WTC11 (cell line): ENCODE results near the gene OAF. TPM values are rescaled to one million over a fixed set of nuclear protein-coding genes. Genes with fewer than 3 reads are reported as not detected.

Experiments
- ATAC-seq: fragments of 200-7000 bp; cut with Tn5 transposase; 2 replicates; pipeline ENCODE4 v1.10.0; 2021; ENCODE audit warnings: mild to moderate bottlenecking, moderate library complexity
- CTCF ChIA-PET: fragments of 300-600 bp; sonication (Branson Sonifier 250); formaldehyde crosslinking; loops from one replicate; lab custom pipeline; 2021; ENCODE audit warnings: antibody characterized with exemption; lab: Charles Lee
- POLR2A ChIA-PET: fragments of 350-600 bp; sonication (Branson Sonifier 250); formaldehyde crosslinking; loops from one replicate; lab custom pipeline; 2021; ENCODE audit warnings: antibody characterized with exemption; lab: Charles Lee
- DNase-seq: peaks from one replicate; pipeline ENCODE4 v3.0.0; 2021; ENCODE audit warnings: low spot score
- H3K27ac Mint-ChIP-seq: 2 replicates; pipeline ENCODE4 v1.8.0; 2021; ENCODE audit warnings: mixed read lengths
- H3K27me3 Mint-ChIP-seq: 2 replicates; pipeline ENCODE4 v1.8.0; 2021; ENCODE audit warnings: low read depth, mild to moderate bottlenecking, moderate library complexity, mixed read lengths
- H3K36me3 Mint-ChIP-seq: 2 replicates; pipeline ENCODE4 v1.8.0; 2021; ENCODE audit warnings: mixed read lengths
- H3K4me1 Mint-ChIP-seq: 2 replicates; pipeline ENCODE4 v1.8.0; 2022; ENCODE audit warnings: mixed read lengths
- H3K4me3 Mint-ChIP-seq: 2 replicates; pipeline ENCODE4 v1.8.0; 2021; ENCODE audit warnings: mild to moderate bottlenecking, moderate library complexity, mixed read lengths
- H3K9me3 Mint-ChIP-seq: 2 replicates; pipeline ENCODE4 v1.8.0; 2021; ENCODE audit warnings: mixed read lengths
- ATF3 ChIP-seq: sonication (generic); formaldehyde crosslinking; conservative IDR thresholded peaks from 2 replicates; pipeline ENCODE4 v1.8.1; 2022; ENCODE audit warnings: mild to moderate bottlenecking, missing genetic modification reagents
- CBFB ChIP-seq: sonication (generic); formaldehyde crosslinking; IDR thresholded peaks from 2 replicates; pipeline ENCODE4 v1.8.1; 2022; ENCODE audit warnings: mild to moderate bottlenecking, low read depth, missing genetic modification reagents
- CREM ChIP-seq: sonication (generic); formaldehyde crosslinking; IDR thresholded peaks from 2 replicates; pipeline ENCODE4 v1.8.1; 2022; ENCODE audit warnings: mild to moderate bottlenecking, missing genetic modification reagents, moderate library complexity
- ERG ChIP-seq: fragments of 250-450 bp; sonication (Bioruptor Pico); IDR thresholded peaks from 2 replicates; pipeline ENCODE4 v1.8.0; 2021; ENCODE audit warnings: mild to moderate bottlenecking
- ETV6 ChIP-seq: sonication (generic); formaldehyde crosslinking; IDR thresholded peaks from 2 replicates; pipeline ENCODE4 v1.8.1; 2022; ENCODE audit warnings: mild to moderate bottlenecking, missing genetic modification reagents
- FOXP1 ChIP-seq: sonication (generic); formaldehyde crosslinking; IDR thresholded peaks from 2 replicates; pipeline ENCODE4 v1.8.0; 2022; ENCODE audit warnings: missing genetic modification reagents, mild to moderate bottlenecking, moderate library complexity, borderline replicate concordance
- GABPB1 ChIP-seq: sonication (generic); formaldehyde crosslinking; IDR thresholded peaks from 2 replicates; pipeline ENCODE4 v1.8.1; 2023; ENCODE audit warnings: mild to moderate bottlenecking, missing genetic modification reagents
- GRHL2 ChIP-seq: fragments of 250-450 bp; sonication (Bioruptor Pico); IDR thresholded peaks from 2 replicates; pipeline ENCODE4 v1.8.0; 2022; ENCODE audit warnings: mild to moderate bottlenecking, moderate library complexity; ENCODE audit not compliant: insufficient replicate concordance, severe bottlenecking
- HMGA2 ChIP-seq: fragments of 250-450 bp; sonication (Bioruptor Pico); IDR thresholded peaks from 2 replicates; pipeline ENCODE4 v1.4.0; 2021; ENCODE audit warnings: mild to moderate bottlenecking, moderate library complexity
- NFATC4 ChIP-seq: fragments of 250-450 bp; sonication (Bioruptor Pico); IDR thresholded peaks from 2 replicates; pipeline ENCODE4 v1.9.0; 2021; ENCODE audit warnings: mild to moderate bottlenecking
- NFYB ChIP-seq: sonication (generic); formaldehyde crosslinking; conservative IDR thresholded peaks from 2 replicates; pipeline ENCODE4 v1.8.0; 2022; ENCODE audit warnings: low read depth, missing genetic modification reagents
- NR2C2 ChIP-seq: sonication (generic); formaldehyde crosslinking; IDR thresholded peaks from 2 replicates; pipeline ENCODE4 v1.8.0; 2022; ENCODE audit warnings: mild to moderate bottlenecking, missing genetic modification reagents
- SMAD4 ChIP-seq: sonication (generic); formaldehyde crosslinking; IDR thresholded peaks from 2 replicates; pipeline ENCODE4 v1.8.0; 2022; ENCODE audit warnings: mild to moderate bottlenecking, missing genetic modification reagents
- SOX15 ChIP-seq: fragments of 250-450 bp; sonication (Bioruptor Pico); IDR thresholded peaks from 2 replicates; pipeline ENCODE4 v1.9.0; 2021; ENCODE audit warnings: mild to moderate bottlenecking
- SP1 ChIP-seq: sonication (generic); formaldehyde crosslinking; conservative IDR thresholded peaks from 2 replicates; pipeline ENCODE4 v1.8.1; 2022; ENCODE audit warnings: missing genetic modification reagents
- ZBTB21 ChIP-seq: sonication (generic); formaldehyde crosslinking; IDR thresholded peaks from 2 replicates; pipeline ENCODE4 v1.8.1; 2023; ENCODE audit warnings: mild to moderate bottlenecking, missing genetic modification reagents, borderline replicate concordance
- ZNF121 ChIP-seq: sonication (generic); formaldehyde crosslinking; IDR thresholded peaks from 2 replicates; pipeline ENCODE4 v1.8.0; 2023; ENCODE audit warnings: missing genetic modification reagents
- ZNF138 ChIP-seq: sonication (generic); formaldehyde crosslinking; conservative IDR thresholded peaks from 2 replicates; pipeline ENCODE4 v1.8.1; 2022; ENCODE audit warnings: mild to moderate bottlenecking, moderate library complexity, missing genetic modification reagents
- ZNF219 ChIP-seq: sonication (generic); formaldehyde crosslinking; IDR thresholded peaks from 2 replicates; pipeline ENCODE4 v1.8.0; 2023; ENCODE audit warnings: missing genetic modification reagents, mild to moderate bottlenecking, borderline replicate concordance
- ZNF317 ChIP-seq: sonication (generic); formaldehyde crosslinking; IDR thresholded peaks from 2 replicates; pipeline ENCODE4 v1.8.1; 2023; ENCODE audit warnings: low read depth, mild to moderate bottlenecking, moderate library complexity, missing genetic modification reagents, borderline replicate concordance
- ZNF416 ChIP-seq: fragments of 250-450 bp; sonication (Bioruptor Pico); IDR thresholded peaks from 2 replicates; pipeline ENCODE4 v1.9.0; 2021; ENCODE audit warnings: mild to moderate bottlenecking, inconsistent platforms
- ZNF512 ChIP-seq: sonication (generic); formaldehyde crosslinking; IDR thresholded peaks from 2 replicates; pipeline ENCODE4 v1.8.1; 2022; ENCODE audit warnings: missing genetic modification reagents, borderline replicate concordance
- total RNA-seq: library from RNA; stranded (reverse); gene quantifications from 3 replicates; pipeline ENCODE4 v1.2.3, GENCODE V29; 2021
- TF ChIP-seq, protein P1 (sequence below): fragments of 200-600 bp; IDR thresholded peaks from 2 replicates; pipeline ENCODE4 v1.8.0; 2022; ENCODE audit warnings: antibody characterized with exemption
- TF ChIP-seq, protein P2 (sequence below): sonication (generic); formaldehyde crosslinking; IDR thresholded peaks from 2 replicates; pipeline ENCODE4 v1.8.1; 2023; ENCODE audit warnings: mild to moderate bottlenecking, missing genetic modification reagents, moderate library complexity
- TF ChIP-seq, protein P3 (sequence below): sonication (generic); formaldehyde crosslinking; IDR thresholded peaks from 2 replicates; pipeline ENCODE4 v1.8.1; 2022; ENCODE audit warnings: mild to moderate bottlenecking, moderate library complexity, missing genetic modification reagents

OAF gene
- total RNA-seq, 1 experiment from 2014 or later, result 5.6 TPM

- Mint-ChIP-seq H3K27ac (no peak overlapping the region), H3K36me3 (no peaks in the 10 kb centered on the region), H3K4me3 (no peak overlapping the region), H3K27me3 (peaks cover 30% of the 10 kb centered on the region), H3K9me3 (no peaks in the 10 kb centered on the region), H3K4me1 (peaks cover 25% of the 10 kb centered on the region)
- peak; percentile 67 for ATAC-seq
- POLR2A ChIA-PET, result no interaction called here
- TF ChIP-seq, protein P1, sequence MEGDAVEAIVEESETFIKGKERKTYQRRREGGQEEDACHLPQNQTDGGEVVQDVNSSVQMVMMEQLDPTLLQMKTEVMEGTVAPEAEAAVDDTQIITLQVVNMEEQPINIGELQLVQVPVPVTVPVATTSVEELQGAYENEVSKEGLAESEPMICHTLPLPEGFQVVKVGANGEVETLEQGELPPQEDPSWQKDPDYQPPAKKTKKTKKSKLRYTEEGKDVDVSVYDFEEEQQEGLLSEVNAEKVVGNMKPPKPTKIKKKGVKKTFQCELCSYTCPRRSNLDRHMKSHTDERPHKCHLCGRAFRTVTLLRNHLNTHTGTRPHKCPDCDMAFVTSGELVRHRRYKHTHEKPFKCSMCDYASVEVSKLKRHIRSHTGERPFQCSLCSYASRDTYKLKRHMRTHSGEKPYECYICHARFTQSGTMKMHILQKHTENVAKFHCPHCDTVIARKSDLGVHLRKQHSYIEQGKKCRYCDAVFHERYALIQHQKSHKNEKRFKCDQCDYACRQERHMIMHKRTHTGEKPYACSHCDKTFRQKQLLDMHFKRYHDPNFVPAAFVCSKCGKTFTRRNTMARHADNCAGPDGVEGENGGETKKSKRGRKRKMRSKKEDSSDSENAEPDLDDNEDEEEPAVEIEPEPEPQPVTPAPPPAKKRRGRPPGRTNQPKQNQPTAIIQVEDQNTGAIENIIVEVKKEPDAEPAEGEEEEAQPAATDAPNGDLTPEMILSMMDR, result peak; percentile 89
- TF ChIP-seq, protein P2, sequence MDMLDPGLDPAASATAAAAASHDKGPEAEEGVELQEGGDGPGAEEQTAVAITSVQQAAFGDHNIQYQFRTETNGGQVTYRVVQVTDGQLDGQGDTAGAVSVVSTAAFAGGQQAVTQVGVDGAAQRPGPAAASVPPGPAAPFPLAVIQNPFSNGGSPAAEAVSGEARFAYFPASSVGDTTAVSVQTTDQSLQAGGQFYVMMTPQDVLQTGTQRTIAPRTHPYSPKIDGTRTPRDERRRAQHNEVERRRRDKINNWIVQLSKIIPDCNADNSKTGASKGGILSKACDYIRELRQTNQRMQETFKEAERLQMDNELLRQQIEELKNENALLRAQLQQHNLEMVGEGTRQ (CRISPR knock-in tag), result peak; percentile 43
- TF ChIP-seq ERG (CRISPR knock-in tag) (no peak), FOXP1 (peak; percentile 35; the same call in 1 of the 2 replicates), SP1 (CRISPR knock-in tag) (peak; percentile 32; the same call in 1 of the 2 replicates)
- TF ChIP-seq, protein P3, sequence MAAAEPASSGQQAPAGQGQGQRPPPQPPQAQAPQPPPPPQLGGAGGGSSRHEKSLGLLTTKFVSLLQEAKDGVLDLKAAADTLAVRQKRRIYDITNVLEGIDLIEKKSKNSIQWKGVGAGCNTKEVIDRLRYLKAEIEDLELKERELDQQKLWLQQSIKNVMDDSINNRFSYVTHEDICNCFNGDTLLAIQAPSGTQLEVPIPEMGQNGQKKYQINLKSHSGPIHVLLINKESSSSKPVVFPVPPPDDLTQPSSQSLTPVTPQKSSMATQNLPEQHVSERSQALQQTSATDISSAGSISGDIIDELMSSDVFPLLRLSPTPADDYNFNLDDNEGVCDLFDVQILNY (CRISPR knock-in tag), result no peak
- peak; percentile 91 for DNase-seq
- CTCF ChIA-PET, result interaction anchor here (0.6 to 24.2 kb wide), 12 partner anchors 10 to 127 kb away, joined by 3 to 623 read pairs (median 11); no protein-coding TSS in a partner anchor
Measured at GRCh38 chr11:120235024-120235628, 24.3 kb downstream of the OAF start.

DNA sequence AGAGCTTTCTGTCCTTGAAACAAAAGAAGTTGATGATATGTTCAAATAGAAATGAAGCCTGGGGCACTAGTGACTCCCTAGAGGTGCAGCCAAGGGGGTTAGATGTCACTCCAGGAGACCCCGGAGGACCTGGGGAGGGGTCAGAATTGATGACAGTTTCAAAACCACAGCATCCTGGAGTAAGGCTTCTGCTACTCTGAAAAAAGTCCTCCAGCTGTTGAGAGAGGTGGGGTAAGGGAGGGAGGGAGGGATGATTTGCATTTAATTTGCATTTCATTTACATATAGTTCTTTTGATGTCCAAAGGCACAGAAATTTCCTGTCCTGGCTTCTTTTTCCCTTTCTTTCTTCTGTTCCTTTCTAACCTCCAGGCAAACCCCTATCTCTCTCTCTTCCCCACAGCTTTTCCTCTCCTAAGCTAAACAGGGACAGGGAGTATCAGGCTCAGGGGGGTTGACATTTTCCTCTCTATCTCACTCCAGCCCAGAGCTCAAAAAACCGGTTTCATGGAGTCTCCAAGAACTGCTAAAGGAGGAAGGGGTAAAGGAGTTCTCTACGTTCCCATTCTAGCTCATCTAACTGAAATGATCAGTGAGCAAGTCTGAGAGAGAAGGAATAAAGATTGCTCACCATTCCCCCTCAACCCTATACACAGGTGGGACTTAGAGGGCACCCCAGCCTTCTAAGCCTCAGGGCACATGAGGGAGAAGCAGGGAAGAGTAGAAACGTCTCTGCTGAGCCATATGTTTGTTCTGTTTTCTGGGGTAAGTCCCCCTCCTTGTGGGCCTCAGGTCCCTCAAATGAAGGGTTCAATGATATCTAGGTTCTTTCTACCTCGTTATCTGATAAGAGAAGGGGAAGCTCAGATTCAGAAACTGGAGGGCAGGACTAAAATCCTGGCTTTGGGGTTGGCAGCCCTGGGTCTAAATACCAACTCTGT is 25.6 kb downstream of the OAF start:
- H3K36me3 Mint-ChIP-seq, result no peaks in the 10 kb centered on the region
- TF ChIP-seq ERG (CRISPR knock-in tag), result peak; percentile 96
- no peak for TF ChIP-seq SOX15
- no peak for TF ChIP-seq ZNF317 (CRISPR knock-in tag)
- TF ChIP-seq SMAD4 (CRISPR knock-in tag), result peak; percentile 63; the same call in 1 of the 2 replicates
- TF ChIP-seq HMGA2 (CRISPR knock-in tag), result no peak
- peak; percentile 94 for TF ChIP-seq ZNF416 (CRISPR knock-in tag)
- TF ChIP-seq ZNF138 (CRISPR knock-in tag), result no peak
- no peak for TF ChIP-seq ZNF121 (CRISPR knock-in tag)
- no peak for TF ChIP-seq GABPB1 (CRISPR knock-in tag)
- 0 out of 2 replicates have a peak, but pooled peaks have one; percentile 71 for TF ChIP-seq CREM (CRISPR knock-in tag)
- no peak for TF ChIP-seq ATF3 (CRISPR knock-in tag)
- TF ChIP-seq ETV6, result no peak
- TF ChIP-seq GRHL2 (CRISPR knock-in tag), result no peak
- peak; percentile 99 for TF ChIP-seq NFATC4 (CRISPR knock-in tag)
- no peak for TF ChIP-seq NFYB (CRISPR knock-in tag)
- no peak for TF ChIP-seq ZNF512 (CRISPR knock-in tag)
- TF ChIP-seq ZNF219, result no peak
- TF ChIP-seq NR2C2 (CRISPR knock-in tag), result peak; percentile 55; the same call in 1 of the 2 replicates
- TF ChIP-seq CBFB (CRISPR knock-in tag), result no peak
- TF ChIP-seq ZBTB21 (CRISPR knock-in tag), result no peak

More for the DNA sequence above, 25.6 kb downstream of the OAF start:
- ChIA-PET POLR2A (interaction anchor here (0.7 to 1.7 kb wide), 7 partner anchors 11 to 101 kb away, joined by 3 to 14 read pairs (median 3); no protein-coding TSS in a partner anchor), CTCF (interaction anchor here (0.6 to 24.2 kb wide), 15 partner anchors 9 to 277 kb away, joined by 3 to 623 read pairs (median 8); no protein-coding TSS in a partner anchor)
- peak; percentile 66 for ATAC-seq
- H3K4me3 Mint-ChIP-seq, result no peak overlapping the region
- peak overlapping the region; percentile 37 for H3K27ac Mint-ChIP-seq
- no peaks in the 10 kb centered on the region for H3K9me3 Mint-ChIP-seq
- DNase-seq, result no peak
- peaks cover 41% of the 10 kb centered on the region for H3K27me3 Mint-ChIP-seq
- peaks cover 33% of the 10 kb centered on the region for H3K4me1 Mint-ChIP-seq
